Small intestine (tissue), 7 donors: ENCODE results near the gene EPHA8. TPM values are rescaled to one million over a fixed set of nuclear protein-coding genes. Genes with fewer than 3 reads are reported as not detected.
A peak's percentile ranks its signal among the peaks of the same experiment; 100 is the strongest.

Source experiments
- DNase-seq, 2 donors: peaks; one replicate each; pipeline versions ENCODE4 v3.0.0 to v3.0.0-alpha.2; 2013
- FAIRE-seq: peaks from 2 replicates; lab custom pipeline; 2012; peaks lifted over from hg19 to GRCh38; lab: Jason Lieb, UNC
- H3K27ac ChIP-seq, 3 donors: one replicate each; pipeline ENCODE4 v1.5.1; 2013; ENCODE audit warnings: low read length in 2 of 3, mild to moderate bottlenecking in 2 of 3, control low read depth in 1 of 3, inconsistent platforms in 1 of 3, low read depth in 1 of 3, moderate library complexity in 1 of 3
- H3K27me3 ChIP-seq, 3 donors: one replicate each; pipeline ENCODE4 v1.6.1; 2013; ENCODE audit warnings: low read length in 3 of 3, inconsistent platforms in 1 of 3; ENCODE audit not compliant: control insufficient read depth in 3 of 3, insufficient read depth in 3 of 3
- H3K36me3 ChIP-seq, 3 donors: one replicate each; pipeline ENCODE4 v1.6.1; 2013; ENCODE audit warnings: low read length in 3 of 3, inconsistent platforms in 1 of 3, low read depth in 1 of 3, mild to moderate bottlenecking in 1 of 3, moderate library complexity in 1 of 3; ENCODE audit not compliant: control insufficient read depth in 3 of 3, insufficient read depth in 2 of 3
- H3K4me1 ChIP-seq, 3 donors: one replicate each; pipeline ENCODE4 v1.6.1; 2013; ENCODE audit warnings: low read length in 2 of 3, inconsistent platforms in 1 of 3, low read depth in 1 of 3, mild to moderate bottlenecking in 1 of 3, moderate library complexity in 1 of 3; ENCODE audit not compliant: control insufficient read depth in 3 of 3, insufficient read depth in 2 of 3
- H3K4me3 ChIP-seq, 3 donors: one replicate each; pipeline ENCODE4 v1.5.1; 2013; ENCODE audit warnings: low read length in 3 of 3, control low read depth in 1 of 3, inconsistent platforms in 1 of 3, low read depth in 1 of 3, mild to moderate bottlenecking in 1 of 3, moderate library complexity in 1 of 3
- H3K9me3 ChIP-seq, 2 donors: one replicate each; pipeline ENCODE4 v1.6.1; 2013; ENCODE audit warnings: low read depth in 1 of 2, low read length in 1 of 2; ENCODE audit not compliant: control insufficient read depth in 2 of 2, insufficient read depth in 1 of 2
- WGBS, 3 donors: extraction: QIAGEN DNeasy Blood & Tissue Kit; methylation state at CpG; one replicate each; pipeline ENCODE4 v1.1.7; 2013; 5-methylcytosine and 5-hydroxymethylcytosine counted together
- polyA plus RNA-seq, 4 donors: library from polyadenylated mRNA; stranded (reverse) in 3 of 4; unstranded in 1 of 4; fragments of 200-250 nt in 3 of 4; fragments of 120-200 nt in 1 of 4; gene quantifications; one replicate each; pipeline versions ENCODE4 v1.2.1 to v1.2.3, GENCODE V29; 2013
- donor health status: healthy with polysubstance abuse.
- donor health status: control.
- donor health status: control.
- donor health status: Bipolar disorder and iron deficiency.
- donor health status: healthy.

The EPHA8 gene
- polyA plus RNA-seq, 4 donors: 0.21 to 0.64 TPM; not detected in 2

- Histone ChIP-seq H3K9me3 (peaks cover 0 to 6% of the 10 kb centered on the region in 2 donors), H3K4me3 (no peak overlapping the region), H3K4me1 (no peaks in the 10 kb centered on the region), H3K27ac (no peak overlapping the region), H3K27me3 (peaks cover 0 to 4% (median 0%) of the 10 kb centered on the region in 3 donors), H3K36me3 (no peaks in the 10 kb centered on the region)
- WGBS, 3 donors: 82 to 84% (median 83%) methylated on average over 21 to 23 of the region's 23 CpGs
- no peak for FAIRE-seq
- DNase-seq: no peak
Observed at GRCh38 chr1:22638476-22639234, 75.4 kb downstream of the EPHA8 start.

- Histone ChIP-seq H3K27ac (no peak overlapping the region), H3K36me3 (no peaks in the 10 kb centered on the region), H3K27me3 (peaks cover 0 to 4% (median 0%) of the 10 kb centered on the region in 3 donors), H3K4me1 (no peaks in the 10 kb centered on the region), H3K4me3 (no peak overlapping the region), H3K9me3 (peaks cover 0 to 6% of the 10 kb centered on the region in 2 donors)
- FAIRE-seq (no peak), DNase-seq (no peak)
- 28 to 38% (median 33%) methylated on average over 8 of the region's 8 CpGs for WGBS, 3 donors
Observed at GRCh38 chr1:22639286-22639685, 76.0 kb downstream of the EPHA8 start.

- no peaks in the 10 kb centered on the region for H3K36me3 ChIP-seq
- H3K9me3 ChIP-seq: no peaks in the 10 kb centered on the region
- H3K4me3 ChIP-seq: no peak overlapping the region
- H3K27me3 ChIP-seq: peaks cover 0 to 4% (median 0%) of the 10 kb centered on the region in 3 donors
- DNase-seq (no peak), FAIRE-seq (no peak)
- WGBS, 3 donors: 60 to 67% (median 62%) methylated on average over 8 of the region's 8 CpGs
- H3K4me1 ChIP-seq: no peaks in the 10 kb centered on the region
- no peak overlapping the region for H3K27ac ChIP-seq
Observed at GRCh38 chr1:22641247-22641646, 78.0 kb downstream of the EPHA8 start.

- DNase-seq (peak; percentile 56 to 65), FAIRE-seq (no peak)
- 7 to 10% (median 8%) methylated on average over 18 of the region's 18 CpGs for WGBS, 3 donors
- no peaks in the 10 kb centered on the region for H3K36me3 ChIP-seq
- no peak overlapping the region for H3K27ac ChIP-seq
- no peak overlapping the region for H3K4me3 ChIP-seq
- peaks cover 0 to 4% (median 0%) of the 10 kb centered on the region in 3 donors for H3K27me3 ChIP-seq
- no peaks in the 10 kb centered on the region for H3K4me1 ChIP-seq
- no peaks in the 10 kb centered on the region for H3K9me3 ChIP-seq
Observed at GRCh38 chr1:22641906-22642636, 78.8 kb downstream of the EPHA8 start.

- no peak for FAIRE-seq
- Histone ChIP-seq H3K4me3 (peak within 1 kb of the TSS in 1 of 3 donors; percentile 7), H3K27me3 (peaks cover 0 to 4% (median 0%) of the 10 kb centered on the region in 3 donors), H3K4me1 (no peaks in the 10 kb centered on the region), H3K36me3 (no peaks in the 10 kb centered on the region), H3K9me3 (no peaks in the 10 kb centered on the region), H3K27ac (peak within 1 kb of the TSS in 1 of 3 donors; percentile 45)
- WGBS, 3 donors: 60 to 72% (median 71%) methylated on average over 8 of the region's 8 CpGs
- DNase-seq: no peak
Observed at GRCh38 chr1:22643381-22643780, 80.1 kb downstream of the EPHA8 start, which contains the start of gene C1QC. Gene C1QC, plus strand, starts transcription at chr1:22643633. Its CDS starts 391 bp downstream, at chr1:22644024.

- peak overlapping the region in 1 of 3 donors; percentile 45 for H3K27ac ChIP-seq
- no peaks in the 10 kb centered on the region for H3K36me3 ChIP-seq
- H3K4me1 ChIP-seq: no peaks in the 10 kb centered on the region
- no peak for FAIRE-seq
- no peak for DNase-seq
- H3K9me3 ChIP-seq: no peaks in the 10 kb centered on the region
- peaks cover 0 to 4% (median 0%) of the 10 kb centered on the region in 3 donors for H3K27me3 ChIP-seq
- H3K4me3 ChIP-seq: peak overlapping the region in 1 of 3 donors; percentile 7
- WGBS, 3 donors: 57 to 78% (median 71%) methylated on average over 10 to 12 of the region's 12 CpGs
Observed at GRCh38 chr1:22643928-22644327, 80.6 kb downstream of the EPHA8 start.

GRCh38 chr1:22645931-22646330 lies 82.6 kb downstream of the EPHA8 start:
- peaks cover 0 to 4% (median 0%) of the 10 kb centered on the region in 3 donors for H3K27me3 ChIP-seq
- peak overlapping the region in 1 of 3 donors; percentile 37 for H3K27ac ChIP-seq
- no peaks in the 10 kb centered on the region for H3K4me1 ChIP-seq
- FAIRE-seq (no peak), DNase-seq (no peak)
- no peak overlapping the region for H3K4me3 ChIP-seq
- no peaks in the 10 kb centered on the region for H3K36me3 ChIP-seq
- WGBS, 3 donors: 70 to 85% (median 80%) methylated on average over 7 of the region's 7 CpGs
- H3K9me3 ChIP-seq: no peaks in the 10 kb centered on the region

- 0 to 74% (median 5%) methylated on average over 1 of the region's 1 CpG for WGBS, 3 donors
- H3K27ac ChIP-seq: no peak overlapping the region
- FAIRE-seq (no peak), DNase-seq (no peak)
- peaks cover 0 to 1% (median 0%) of the 10 kb centered on the region in 3 donors for H3K27me3 ChIP-seq
- H3K4me3 ChIP-seq: no peak overlapping the region
- no peaks in the 10 kb centered on the region for H3K36me3 ChIP-seq
- H3K9me3 ChIP-seq: no peaks in the 10 kb centered on the region
- no peaks in the 10 kb centered on the region for H3K4me1 ChIP-seq
Observed at GRCh38 chr1:22646384-22646783, 83.1 kb downstream of the EPHA8 start.
